GM23338 (cell line): ENCODE results near the gene ACADVL. TPM values are rescaled to one million over a fixed set of nuclear protein-coding genes. Genes with fewer than 3 reads are reported as not detected.
A peak's percentile ranks its signal among the peaks of the same experiment; 100 is the strongest.

ENCODE experiments used
- ATAC-seq: fragments of 200-7000 bp; cut with Tn5 transposase; 3 replicates; pipeline ENCODE4 v1.9.1; 2020
- DNase-seq: peaks from one replicate; pipeline ENCODE4 v3.0.0-alpha.2; 2015; ENCODE audit warnings: low spot score
- H2AFZ ChIP-seq: fragments of 200-600 bp; sonication (generic); 2 replicates; pipeline ENCODE4 v1.8.0; 2016; ENCODE audit warnings: antibody characterized with exemption, mild to moderate bottlenecking, moderate library complexity
- H3F3A ChIP-seq: fragments of 200-600 bp; sonication (generic); replicated peaks from 2 replicates; pipeline ENCODE4 v1.8.0; 2017; ENCODE audit warnings: antibody characterized with exemption, mixed run types, low read depth
- H3K27ac ChIP-seq: fragments of 200-600 bp; sonication (generic); 2 replicates; pipeline ENCODE4 v1.6.1; 2016; ENCODE audit warnings: low read depth
- H3K27me3 ChIP-seq: fragments of 200-600 bp; sonication (generic); 2 replicates; pipeline ENCODE4 v1.8.0; 2016; ENCODE audit warnings: mild to moderate bottlenecking, mixed run types, moderate library complexity; ENCODE audit not compliant: insufficient read depth
- H3K36me3 ChIP-seq: fragments of 200-600 bp; sonication (generic); 2 replicates; pipeline ENCODE4 v1.8.0; 2016; ENCODE audit warnings: mild to moderate bottlenecking; ENCODE audit not compliant: insufficient read depth
- H3K4me1 ChIP-seq: fragments of 200-600 bp; sonication (generic); 2 replicates; pipeline ENCODE4 v1.8.0; 2016; ENCODE audit warnings: mild to moderate bottlenecking, moderate library complexity; ENCODE audit not compliant: insufficient read depth
- H3K4me2 ChIP-seq: fragments of 200-600 bp; sonication (generic); 2 replicates; pipeline ENCODE4 v1.7.1; 2017; ENCODE audit warnings: mixed run types
- H3K4me3 ChIP-seq: fragments of 200-600 bp; sonication (generic); 2 replicates; pipeline ENCODE4 v1.6.1; 2016; ENCODE audit warnings: mixed run types
- H3K79me2 ChIP-seq: fragments of 200-600 bp; sonication (generic); replicated peaks from 2 replicates; pipeline ENCODE4 v1.8.0; 2017; ENCODE audit warnings: mild to moderate bottlenecking; ENCODE audit not compliant: insufficient read depth
- H3K9me2 ChIP-seq: fragments of 200-600 bp; sonication (generic); 2 replicates; pipeline ENCODE4 v1.8.0; 2017; ENCODE audit not compliant: insufficient read depth
- H4K20me1 ChIP-seq: fragments of 200-600 bp; sonication (generic); replicated peaks from 2 replicates; pipeline ENCODE4 v1.8.0; 2017; ENCODE audit warnings: mild to moderate bottlenecking; ENCODE audit not compliant: insufficient read depth
- H3K27ac Mint-ChIP-seq: 2 replicates; pipeline ENCODE4 v1.8.0; 2020; ENCODE audit warnings: inconsistent platforms, mild to moderate bottlenecking, moderate library complexity, mixed read lengths
- H3K27me3 Mint-ChIP-seq: 3 replicates; pipeline ENCODE4 v1.8.0; 2022; ENCODE audit warnings: low read depth, mild to moderate bottlenecking, moderate library complexity, mixed read lengths, inconsistent platforms; ENCODE audit not compliant: insufficient read depth, poor library complexity
- H3K36me3 Mint-ChIP-seq: 3 replicates; pipeline ENCODE4 v1.8.0; 2021; ENCODE audit warnings: low read depth, mild to moderate bottlenecking, inconsistent platforms, moderate library complexity, mixed read lengths
- H3K4me1 Mint-ChIP-seq: 3 replicates; pipeline ENCODE4 v1.8.0; 2020; ENCODE audit warnings: mild to moderate bottlenecking, inconsistent platforms, mixed read lengths
- H3K4me3 Mint-ChIP-seq: 3 replicates; pipeline ENCODE4 v1.8.0; 2021; ENCODE audit warnings: moderate library complexity, mild to moderate bottlenecking, inconsistent platforms, mixed read lengths
- H3K9me3 Mint-ChIP-seq: 3 replicates; pipeline ENCODE4 v1.8.0; 2020; ENCODE audit warnings: moderate library complexity, mild to moderate bottlenecking, inconsistent platforms, mixed read lengths
- polyA plus RNA-seq: library from polyadenylated mRNA; unstranded; fragments of >200 nt; fragmentation: Nextera tagmentation; extraction: Ambion mirVana; gene quantifications from 2 replicates; pipeline ENCODE4 v1.2.1, GENCODE V29; 2016
- total RNA-seq: library from RNA; depleted of rRNA; stranded (reverse); fragments of >200 nt; shearing (Covaris generic); gene quantifications from 2 replicates; pipeline ENCODE4 v1.2.3, GENCODE V29; 2014
- TF ChIP-seq, protein P1 (sequence below): fragments of 250-450 bp; sonication (Bioruptor Pico); IDR thresholded peaks from 2 replicates; pipeline ENCODE4 v1.5.0; 2020; ENCODE audit warnings: mild to moderate bottlenecking, moderate library complexity
- TF ChIP-seq, protein P2 (sequence below), 2 experiments: fragments of 200-600 bp in 1 of 2; sonication (generic) in 1 of 2; conservative IDR thresholded peaks; 2 replicates each; pipeline versions ENCODE4 v1.5.1 to v1.6.1; 2016 to 2017; ENCODE audit warnings: antibody characterized with exemption in 2 of 2, low read depth in 2 of 2, mild to moderate bottlenecking in 2 of 2, moderate library complexity in 1 of 2

ACADVL gene
- total and polyA plus RNA-seq, 2 experiments from 2014 or later: 152 to 156 TPM

DNA sequence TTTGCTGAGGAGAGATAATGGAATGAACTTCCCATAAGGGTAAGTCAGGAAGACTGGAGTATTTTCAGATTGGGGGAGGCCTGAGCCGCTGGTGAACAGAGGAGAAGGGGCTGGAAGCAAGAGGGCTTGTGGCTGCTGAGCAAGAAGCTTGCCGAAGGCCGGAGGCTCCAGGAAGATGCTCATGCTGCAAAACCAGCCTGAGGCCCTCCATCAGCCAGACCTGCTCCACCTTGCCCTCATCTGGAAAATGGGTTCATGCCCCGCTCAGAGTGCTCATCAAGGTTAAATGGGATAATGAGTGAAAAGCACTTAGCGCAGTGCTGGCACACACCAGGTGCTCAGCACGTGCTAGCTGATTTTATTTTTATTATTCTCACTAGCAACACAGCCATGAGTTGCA lies 35.1 kb upstream of the ACADVL start (continued):
- TF ChIP-seq, protein P1, sequence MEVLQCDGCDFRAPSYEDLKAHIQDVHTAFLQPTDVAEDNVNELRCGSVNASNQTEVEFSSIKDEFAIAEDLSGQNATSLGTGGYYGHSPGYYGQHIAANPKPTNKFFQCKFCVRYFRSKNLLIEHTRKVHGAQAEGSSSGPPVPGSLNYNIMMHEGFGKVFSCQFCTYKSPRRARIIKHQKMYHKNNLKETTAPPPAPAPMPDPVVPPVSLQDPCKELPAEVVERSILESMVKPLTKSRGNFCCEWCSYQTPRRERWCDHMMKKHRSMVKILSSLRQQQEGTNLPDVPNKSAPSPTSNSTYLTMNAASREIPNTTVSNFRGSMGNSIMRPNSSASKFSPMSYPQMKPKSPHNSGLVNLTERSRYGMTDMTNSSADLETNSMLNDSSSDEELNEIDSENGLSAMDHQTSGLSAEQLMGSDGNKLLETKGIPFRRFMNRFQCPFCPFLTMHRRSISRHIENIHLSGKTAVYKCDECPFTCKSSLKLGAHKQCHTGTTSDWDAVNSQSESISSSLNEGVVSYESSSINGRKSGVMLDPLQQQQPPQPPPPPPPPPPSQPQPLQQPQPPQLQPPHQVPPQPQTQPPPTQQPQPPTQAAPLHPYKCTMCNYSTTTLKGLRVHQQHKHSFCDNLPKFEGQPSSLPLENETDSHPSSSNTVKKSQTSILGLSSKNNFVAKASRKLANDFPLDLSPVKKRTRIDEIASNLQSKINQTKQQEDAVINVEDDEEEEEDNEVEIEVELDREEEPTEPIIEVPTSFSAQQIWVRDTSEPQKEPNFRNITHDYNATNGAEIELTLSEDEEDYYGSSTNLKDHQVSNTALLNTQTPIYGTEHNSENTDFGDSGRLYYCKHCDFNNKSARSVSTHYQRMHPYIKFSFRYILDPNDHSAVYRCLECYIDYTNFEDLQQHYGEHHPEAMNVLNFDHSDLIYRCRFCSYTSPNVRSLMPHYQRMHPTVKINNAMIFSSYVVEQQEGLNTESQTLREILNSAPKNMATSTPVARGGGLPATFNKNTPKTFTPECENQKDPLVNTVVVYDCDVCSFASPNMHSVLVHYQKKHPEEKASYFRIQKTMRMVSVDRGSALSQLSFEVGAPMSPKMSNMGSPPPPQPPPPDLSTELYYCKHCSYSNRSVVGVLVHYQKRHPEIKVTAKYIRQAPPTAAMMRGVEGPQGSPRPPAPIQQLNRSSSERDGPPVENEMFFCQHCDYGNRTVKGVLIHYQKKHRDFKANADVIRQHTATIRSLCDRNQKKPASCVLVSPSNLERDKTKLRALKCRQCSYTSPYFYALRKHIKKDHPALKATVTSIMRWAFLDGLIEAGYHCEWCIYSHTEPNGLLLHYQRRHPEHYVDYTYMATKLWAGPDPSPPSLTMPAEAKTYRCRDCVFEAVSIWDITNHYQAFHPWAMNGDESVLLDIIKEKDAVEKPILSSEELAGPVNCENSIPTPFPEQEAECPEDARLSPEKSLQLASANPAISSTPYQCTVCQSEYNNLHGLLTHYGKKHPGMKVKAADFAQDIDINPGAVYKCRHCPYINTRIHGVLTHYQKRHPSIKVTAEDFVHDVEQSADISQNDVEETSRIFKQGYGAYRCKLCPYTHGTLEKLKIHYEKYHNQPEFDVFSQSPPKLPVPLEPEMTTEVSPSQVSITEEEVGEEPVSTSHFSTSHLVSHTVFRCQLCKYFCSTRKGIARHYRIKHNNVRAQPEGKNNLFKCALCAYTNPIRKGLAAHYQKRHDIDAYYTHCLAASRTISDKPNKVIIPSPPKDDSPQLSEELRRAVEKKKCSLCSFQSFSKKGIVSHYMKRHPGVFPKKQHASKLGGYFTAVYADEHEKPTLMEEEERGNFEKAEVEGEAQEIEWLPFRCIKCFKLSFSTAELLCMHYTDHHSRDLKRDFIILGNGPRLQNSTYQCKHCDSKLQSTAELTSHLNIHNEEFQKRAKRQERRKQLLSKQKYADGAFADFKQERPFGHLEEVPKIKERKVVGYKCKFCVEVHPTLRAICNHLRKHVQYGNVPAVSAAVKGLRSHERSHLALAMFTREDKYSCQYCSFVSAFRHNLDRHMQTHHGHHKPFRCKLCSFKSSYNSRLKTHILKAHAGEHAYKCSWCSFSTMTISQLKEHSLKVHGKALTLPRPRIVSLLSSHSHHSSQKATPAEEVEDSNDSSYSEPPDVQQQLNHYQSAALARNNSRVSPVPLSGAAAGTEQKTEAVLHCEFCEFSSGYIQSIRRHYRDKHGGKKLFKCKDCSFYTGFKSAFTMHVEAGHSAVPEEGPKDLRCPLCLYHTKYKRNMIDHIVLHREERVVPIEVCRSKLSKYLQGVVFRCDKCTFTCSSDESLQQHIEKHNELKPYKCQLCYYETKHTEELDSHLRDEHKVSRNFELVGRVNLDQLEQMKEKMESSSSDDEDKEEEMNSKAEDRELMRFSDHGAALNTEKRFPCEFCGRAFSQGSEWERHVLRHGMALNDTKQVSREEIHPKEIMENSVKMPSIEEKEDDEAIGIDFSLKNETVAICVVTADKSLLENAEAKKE (CRISPR knock-in tag): no peak

DNA sequence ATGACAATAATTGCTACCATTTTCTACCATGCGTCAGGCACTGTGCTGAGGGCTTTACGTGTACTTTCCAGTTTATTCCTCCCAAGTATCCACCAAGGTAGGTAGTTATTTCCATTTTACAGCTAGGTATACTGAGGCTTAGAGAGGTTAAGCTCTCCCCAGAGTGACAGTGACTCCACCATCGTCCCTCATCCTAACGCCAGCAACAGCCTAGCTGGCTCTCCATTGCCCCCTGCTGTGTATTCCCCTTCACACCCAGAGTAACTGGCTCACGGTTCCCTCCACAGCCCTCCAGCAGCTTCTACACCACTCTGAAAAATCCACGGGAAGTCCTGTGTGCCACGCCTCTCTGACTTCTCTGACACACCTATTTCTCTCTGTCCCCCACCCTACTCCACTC lies 33.5 kb upstream of the ACADVL start:
- H3K27ac ChIP-seq: no peak overlapping the region

More for the DNA sequence above, 33.5 kb upstream of the ACADVL start:
- Mint-ChIP-seq H3K4me3 (no peak overlapping the region), H3K36me3 (peaks cover 15% of the 10 kb centered on the region), H3K27me3 (peaks cover 10% of the 10 kb centered on the region), H3K27ac (no peak overlapping the region), H3K4me1 (no peaks in the 10 kb centered on the region; the same call in 1 of the 3 replicates), H3K9me3 (no peaks in the 10 kb centered on the region)
- DNase-seq (peak; percentile 65), ATAC-seq (peak; percentile 64)
- TF ChIP-seq, protein P2, sequence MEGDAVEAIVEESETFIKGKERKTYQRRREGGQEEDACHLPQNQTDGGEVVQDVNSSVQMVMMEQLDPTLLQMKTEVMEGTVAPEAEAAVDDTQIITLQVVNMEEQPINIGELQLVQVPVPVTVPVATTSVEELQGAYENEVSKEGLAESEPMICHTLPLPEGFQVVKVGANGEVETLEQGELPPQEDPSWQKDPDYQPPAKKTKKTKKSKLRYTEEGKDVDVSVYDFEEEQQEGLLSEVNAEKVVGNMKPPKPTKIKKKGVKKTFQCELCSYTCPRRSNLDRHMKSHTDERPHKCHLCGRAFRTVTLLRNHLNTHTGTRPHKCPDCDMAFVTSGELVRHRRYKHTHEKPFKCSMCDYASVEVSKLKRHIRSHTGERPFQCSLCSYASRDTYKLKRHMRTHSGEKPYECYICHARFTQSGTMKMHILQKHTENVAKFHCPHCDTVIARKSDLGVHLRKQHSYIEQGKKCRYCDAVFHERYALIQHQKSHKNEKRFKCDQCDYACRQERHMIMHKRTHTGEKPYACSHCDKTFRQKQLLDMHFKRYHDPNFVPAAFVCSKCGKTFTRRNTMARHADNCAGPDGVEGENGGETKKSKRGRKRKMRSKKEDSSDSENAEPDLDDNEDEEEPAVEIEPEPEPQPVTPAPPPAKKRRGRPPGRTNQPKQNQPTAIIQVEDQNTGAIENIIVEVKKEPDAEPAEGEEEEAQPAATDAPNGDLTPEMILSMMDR (conservative IDR thresholded peaks at IDR 0.05; ENCODE audit: low read depth in 2 of 2): peak; percentile 8 to 47; a peak in 2 of 4 replicates
- TF ChIP-seq, protein P1 (CRISPR knock-in tag): no peak
- no peaks in the 10 kb centered on the region for H3K4me1 ChIP-seq
- no peak overlapping the region for H3K4me2 ChIP-seq
- H3K4me3 ChIP-seq: no peak overlapping the region
- 0 out of 2 replicates have a peak, but pooled peaks cover 5% of the 10 kb centered on the region for H3F3A ChIP-seq
- H3K79me2 ChIP-seq: no peaks in the 10 kb centered on the region
- peaks cover 6% of the 10 kb centered on the region for H4K20me1 ChIP-seq
- no peaks in the 10 kb centered on the region for H3K9me2 ChIP-seq
- no peaks in the 10 kb centered on the region for H3K27me3 ChIP-seq
- H2AFZ ChIP-seq: no peak overlapping the region
- H3K36me3 ChIP-seq: no peaks in the 10 kb centered on the region
